GM23338 (cell line): ENCODE data around the gene PLD1. TPM values are rescaled to one million over a fixed set of nuclear protein-coding genes. Genes with fewer than 3 reads are reported as not detected.

ENCODE experiments used
- ATAC-seq: fragments of 200-7000 bp; cut with Tn5 transposase; 3 replicates; pipeline ENCODE4 v1.9.1; 2020
- DNase-seq: peaks from one replicate; pipeline ENCODE4 v3.0.0-alpha.2; 2015; ENCODE audit warnings: low spot score
- H2AFZ ChIP-seq: fragments of 200-600 bp; sonication (generic); 2 replicates; pipeline ENCODE4 v1.8.0; 2016; ENCODE audit warnings: antibody characterized with exemption, mild to moderate bottlenecking, moderate library complexity
- H3F3A ChIP-seq: fragments of 200-600 bp; sonication (generic); replicated peaks from 2 replicates; pipeline ENCODE4 v1.8.0; 2017; ENCODE audit warnings: antibody characterized with exemption, mixed run types, low read depth
- H3K27ac ChIP-seq: fragments of 200-600 bp; sonication (generic); 2 replicates; pipeline ENCODE4 v1.6.1; 2016; ENCODE audit warnings: low read depth
- H3K27me3 ChIP-seq: fragments of 200-600 bp; sonication (generic); 2 replicates; pipeline ENCODE4 v1.8.0; 2016; ENCODE audit warnings: mild to moderate bottlenecking, mixed run types, moderate library complexity; ENCODE audit not compliant: insufficient read depth
- H3K36me3 ChIP-seq: fragments of 200-600 bp; sonication (generic); 2 replicates; pipeline ENCODE4 v1.8.0; 2016; ENCODE audit warnings: mild to moderate bottlenecking; ENCODE audit not compliant: insufficient read depth
- H3K4me1 ChIP-seq: fragments of 200-600 bp; sonication (generic); 2 replicates; pipeline ENCODE4 v1.8.0; 2016; ENCODE audit warnings: mild to moderate bottlenecking, moderate library complexity; ENCODE audit not compliant: insufficient read depth
- H3K4me2 ChIP-seq: fragments of 200-600 bp; sonication (generic); 2 replicates; pipeline ENCODE4 v1.7.1; 2017; ENCODE audit warnings: mixed run types
- H3K4me3 ChIP-seq: fragments of 200-600 bp; sonication (generic); 2 replicates; pipeline ENCODE4 v1.6.1; 2016; ENCODE audit warnings: mixed run types
- H3K79me2 ChIP-seq: fragments of 200-600 bp; sonication (generic); replicated peaks from 2 replicates; pipeline ENCODE4 v1.8.0; 2017; ENCODE audit warnings: mild to moderate bottlenecking; ENCODE audit not compliant: insufficient read depth
- H3K9me2 ChIP-seq: fragments of 200-600 bp; sonication (generic); 2 replicates; pipeline ENCODE4 v1.8.0; 2017; ENCODE audit not compliant: insufficient read depth
- H4K20me1 ChIP-seq: fragments of 200-600 bp; sonication (generic); replicated peaks from 2 replicates; pipeline ENCODE4 v1.8.0; 2017; ENCODE audit warnings: mild to moderate bottlenecking; ENCODE audit not compliant: insufficient read depth
- H3K27ac Mint-ChIP-seq: 2 replicates; pipeline ENCODE4 v1.8.0; 2020; ENCODE audit warnings: inconsistent platforms, mild to moderate bottlenecking, moderate library complexity, mixed read lengths
- H3K27me3 Mint-ChIP-seq: 3 replicates; pipeline ENCODE4 v1.8.0; 2022; ENCODE audit warnings: low read depth, mild to moderate bottlenecking, moderate library complexity, mixed read lengths, inconsistent platforms; ENCODE audit not compliant: insufficient read depth, poor library complexity
- H3K36me3 Mint-ChIP-seq: 3 replicates; pipeline ENCODE4 v1.8.0; 2021; ENCODE audit warnings: low read depth, mild to moderate bottlenecking, inconsistent platforms, moderate library complexity, mixed read lengths
- H3K4me1 Mint-ChIP-seq: 3 replicates; pipeline ENCODE4 v1.8.0; 2020; ENCODE audit warnings: mild to moderate bottlenecking, inconsistent platforms, mixed read lengths
- H3K4me3 Mint-ChIP-seq: 3 replicates; pipeline ENCODE4 v1.8.0; 2021; ENCODE audit warnings: moderate library complexity, mild to moderate bottlenecking, inconsistent platforms, mixed read lengths
- H3K9me3 Mint-ChIP-seq: 3 replicates; pipeline ENCODE4 v1.8.0; 2020; ENCODE audit warnings: moderate library complexity, mild to moderate bottlenecking, inconsistent platforms, mixed read lengths
- EZH2 ChIP-seq: fragments of 200-600 bp; sonication (generic); IDR thresholded peaks from one replicate; pipeline ENCODE4 v1.8.0; 2017; ENCODE audit warnings: antibody characterized with exemption, mild to moderate bottlenecking, low read depth; ENCODE audit not compliant: unreplicated experiment
- JUNB ChIP-seq: IDR thresholded peaks from one replicate; pipeline ENCODE4 v1.6.1; 2016; ENCODE audit warnings: antibody characterized with exemption; ENCODE audit not compliant: unreplicated experiment
- NANOG ChIP-seq: IDR thresholded peaks from 2 replicates; pipeline ENCODE4 v1.6.1; 2016; ENCODE audit warnings: antibody characterized with exemption, borderline replicate concordance
- ZNF331 ChIP-seq: fragments of 250-450 bp; sonication (Bioruptor Pico); IDR thresholded peaks from 2 replicates; pipeline ENCODE4 v1.5.0; 2020; ENCODE audit warnings: low read depth, mild to moderate bottlenecking, moderate library complexity
- ZNF462 ChIP-seq: fragments of 250-450 bp; sonication (Bioruptor Pico); IDR thresholded peaks from 2 replicates; pipeline ENCODE4 v1.5.0; 2020; ENCODE audit warnings: mild to moderate bottlenecking, moderate library complexity
- polyA plus RNA-seq: library from polyadenylated mRNA; unstranded; fragments of >200 nt; fragmentation: Nextera tagmentation; extraction: Ambion mirVana; gene quantifications from 2 replicates; pipeline ENCODE4 v1.2.1, GENCODE V29; 2016
- total RNA-seq: library from RNA; depleted of rRNA; stranded (reverse); fragments of >200 nt; shearing (Covaris generic); gene quantifications from 2 replicates; pipeline ENCODE4 v1.2.3, GENCODE V29; 2014
- TF ChIP-seq, protein P1 (sequence below): IDR thresholded peaks from one replicate; pipeline ENCODE4 v1.6.1; 2018; ENCODE audit warnings: antibody characterized with exemption; ENCODE audit not compliant: unreplicated experiment

PLD1 gene
- total and polyA plus RNA-seq, 2 experiments from 2014 or later: 1.4 to 2.2 TPM

DNA sequence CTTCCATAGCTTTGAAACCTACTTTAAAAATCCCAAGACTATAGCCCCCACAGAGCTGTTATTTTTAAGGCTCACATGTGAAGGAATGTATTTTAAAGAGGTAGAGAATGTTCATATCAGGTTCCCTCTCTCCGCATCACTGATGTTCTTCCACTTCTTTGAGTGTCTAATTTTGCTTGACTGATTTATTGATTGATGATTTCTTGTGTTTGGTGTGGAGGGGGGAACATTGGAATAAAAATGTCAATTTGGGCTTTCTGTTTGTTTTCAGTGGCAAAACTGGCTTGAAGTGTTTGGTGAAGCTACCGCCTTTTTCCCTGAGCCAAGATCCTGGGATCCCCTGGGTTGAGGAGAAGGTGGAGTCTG is 30.1 kb upstream of the PLD1 start:
- DNase-seq (no peak), ATAC-seq (no peak)
- Mint-ChIP-seq H3K9me3 (no peaks in the 10 kb centered on the region), H3K36me3 (no peaks in the 10 kb centered on the region), H3K4me3 (no peak overlapping the region), H3K27me3 (no peaks in the 10 kb centered on the region), H3K4me1 (peaks cover 20% of the 10 kb centered on the region), H3K27ac (no peak overlapping the region)
- no peak overlapping the region for H3K4me3 ChIP-seq
- H3K36me3 ChIP-seq: no peaks in the 10 kb centered on the region
- no peak overlapping the region for H3K4me2 ChIP-seq
- TF ChIP-seq EZH2 (no peak), ZNF462 (no peak), ZNF331 (no peak), JUNB (no peak), NANOG (no peak)
- TF ChIP-seq, protein P1, sequence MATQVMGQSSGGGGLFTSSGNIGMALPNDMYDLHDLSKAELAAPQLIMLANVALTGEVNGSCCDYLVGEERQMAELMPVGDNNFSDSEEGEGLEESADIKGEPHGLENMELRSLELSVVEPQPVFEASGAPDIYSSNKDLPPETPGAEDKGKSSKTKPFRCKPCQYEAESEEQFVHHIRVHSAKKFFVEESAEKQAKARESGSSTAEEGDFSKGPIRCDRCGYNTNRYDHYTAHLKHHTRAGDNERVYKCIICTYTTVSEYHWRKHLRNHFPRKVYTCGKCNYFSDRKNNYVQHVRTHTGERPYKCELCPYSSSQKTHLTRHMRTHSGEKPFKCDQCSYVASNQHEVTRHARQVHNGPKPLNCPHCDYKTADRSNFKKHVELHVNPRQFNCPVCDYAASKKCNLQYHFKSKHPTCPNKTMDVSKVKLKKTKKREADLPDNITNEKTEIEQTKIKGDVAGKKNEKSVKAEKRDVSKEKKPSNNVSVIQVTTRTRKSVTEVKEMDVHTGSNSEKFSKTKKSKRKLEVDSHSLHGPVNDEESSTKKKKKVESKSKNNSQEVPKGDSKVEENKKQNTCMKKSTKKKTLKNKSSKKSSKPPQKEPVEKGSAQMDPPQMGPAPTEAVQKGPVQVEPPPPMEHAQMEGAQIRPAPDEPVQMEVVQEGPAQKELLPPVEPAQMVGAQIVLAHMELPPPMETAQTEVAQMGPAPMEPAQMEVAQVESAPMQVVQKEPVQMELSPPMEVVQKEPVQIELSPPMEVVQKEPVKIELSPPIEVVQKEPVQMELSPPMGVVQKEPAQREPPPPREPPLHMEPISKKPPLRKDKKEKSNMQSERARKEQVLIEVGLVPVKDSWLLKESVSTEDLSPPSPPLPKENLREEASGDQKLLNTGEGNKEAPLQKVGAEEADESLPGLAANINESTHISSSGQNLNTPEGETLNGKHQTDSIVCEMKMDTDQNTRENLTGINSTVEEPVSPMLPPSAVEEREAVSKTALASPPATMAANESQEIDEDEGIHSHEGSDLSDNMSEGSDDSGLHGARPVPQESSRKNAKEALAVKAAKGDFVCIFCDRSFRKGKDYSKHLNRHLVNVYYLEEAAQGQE: no peak
- H3K9me2 ChIP-seq: no peaks in the 10 kb centered on the region
- H3F3A ChIP-seq: no peaks in the 10 kb centered on the region
- no peaks in the 10 kb centered on the region for H3K4me1 ChIP-seq
- H3K79me2 ChIP-seq: no peaks in the 10 kb centered on the region
- no peak overlapping the region for H3K27ac ChIP-seq
- H2AFZ ChIP-seq: peak overlapping the region; percentile 82
- H4K20me1 ChIP-seq: no peaks in the 10 kb centered on the region
- H3K27me3 ChIP-seq: no peaks in the 10 kb centered on the region
